Muscle of leg (tissue), 11 donors: ENCODE data around the gene DMWD. TPM values are rescaled to one million over a fixed set of nuclear protein-coding genes. Genes with fewer than 3 reads are reported as not detected.
A peak's percentile ranks its signal among the peaks of the same experiment; 100 is the strongest.

ENCODE experiments used
- DNase-seq: peaks from one replicate; pipeline ENCODE4 v3.0.0; 2013
- H3K27ac ChIP-seq: one replicate; pipeline ENCODE4 v1.5.1; 2013; ENCODE audit warnings: mild to moderate bottlenecking, low read length, control low read depth
- H3K27me3 ChIP-seq: one replicate; pipeline ENCODE4 v1.6.1; 2013; ENCODE audit warnings: low read length; ENCODE audit not compliant: control insufficient read depth, insufficient read depth
- H3K36me3 ChIP-seq: one replicate; pipeline ENCODE4 v1.6.1; 2013; ENCODE audit warnings: low read length; ENCODE audit not compliant: control insufficient read depth, insufficient read depth
- H3K4me1 ChIP-seq: one replicate; pipeline ENCODE4 v1.6.1; 2013; ENCODE audit warnings: low read length; ENCODE audit not compliant: control insufficient read depth, insufficient read depth
- H3K4me3 ChIP-seq: one replicate; pipeline ENCODE4 v1.5.1; 2013; ENCODE audit warnings: low read length, control low read depth
- H3K9me3 ChIP-seq: replicated peaks from 2 replicates; pipeline ENCODE4 v1.6.1; 2013; ENCODE audit warnings: low read depth, low read length; ENCODE audit not compliant: control insufficient read depth
- WGBS: methylation state at CpG from one replicate; pipeline ENCODE4 v1.1.5; 2013; ENCODE audit warnings: missing lambda C conversion rate; ENCODE audit not compliant: insufficient coverage; 5-methylcytosine and 5-hydroxymethylcytosine counted together
- polyA plus RNA-seq, 8 donors: library from polyadenylated mRNA; unstranded; fragments of 120-200 nt; gene quantifications; one replicate each; pipeline versions ENCODE4 v1.2.1 to v1.2.3, GENCODE V29; 2013; ENCODE audit warnings: inconsistent platforms in 1 of 8, low replicate concordance in 1 of 8; ENCODE audit not compliant: insufficient read length in 8 of 8, insufficient read depth in 1 of 8
- total RNA-seq: library from RNA; stranded (reverse); fragments of 120-200 nt; gene quantifications from one replicate; pipeline ENCODE4 v1.2.4, GENCODE V29; 2013

DMWD gene
- total and polyA plus RNA-seq, 9 donors: 29.1 to 57.1 (median 44.4) TPM

DNA sequence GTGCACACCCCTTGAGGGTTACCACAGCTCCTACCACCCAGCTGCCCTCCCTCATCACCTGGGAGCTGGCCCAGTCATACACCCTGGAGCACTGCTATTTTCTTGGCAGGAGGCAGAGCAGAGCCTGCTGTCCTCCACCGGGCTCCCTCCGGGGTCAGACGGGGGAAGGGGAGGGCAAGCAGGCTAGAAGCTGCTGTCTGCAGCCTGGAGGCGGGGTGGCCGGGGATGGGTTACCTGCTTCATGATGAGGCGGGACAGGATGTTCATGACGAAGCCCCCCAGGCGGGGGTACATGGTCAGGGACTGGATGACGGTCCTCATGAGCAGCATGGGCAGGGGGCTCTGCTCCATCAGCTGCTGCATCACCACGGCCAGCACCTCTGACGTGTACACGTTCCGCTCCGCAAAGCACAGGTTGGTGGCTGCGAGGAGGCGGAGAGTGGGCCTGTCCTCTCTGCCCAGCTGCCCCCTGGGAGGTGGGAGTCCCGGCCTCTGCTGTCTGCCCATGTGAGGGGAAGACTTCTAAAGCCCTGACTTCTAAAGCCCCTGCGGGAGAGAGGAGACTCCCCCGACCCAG, 25.2 kb upstream of the DMWD start:
- Histone ChIP-seq H3K27ac (no peak overlapping the region), H3K36me3 (peaks cover 38% of the 10 kb centered on the region), H3K9me3 (no peaks in the 10 kb centered on the region), H3K4me3 (no peak overlapping the region), H3K27me3 (no peaks in the 10 kb centered on the region), H3K4me1 (peaks cover 28% of the 10 kb centered on the region)
- whole genome bisulfite sequencing: 69% methylated on average over 18 of the region's 19 CpGs
- peak; percentile 33 for DNase-seq

GRCh38 chr19:45817010-45817724, 24.5 kb upstream of the DMWD start:
- H3K9me3 ChIP-seq: no peaks in the 10 kb centered on the region
- peak overlapping the region; percentile 62 for H3K27ac ChIP-seq
- peaks cover 28% of the 10 kb centered on the region for H3K4me1 ChIP-seq
- DNase-seq: peak; percentile 95
- H3K4me3 ChIP-seq: no peak overlapping the region
- WGBS: 25% methylated on average over 14 of the region's 24 CpGs
- H3K36me3 ChIP-seq: peaks cover 31% of the 10 kb centered on the region
- no peaks in the 10 kb centered on the region for H3K27me3 ChIP-seq

GRCh38 chr19:45816236-45817009, 23.8 kb upstream of the DMWD start:
- Histone ChIP-seq H3K4me1 (peaks cover 28% of the 10 kb centered on the region), H3K27me3 (no peaks in the 10 kb centered on the region), H3K27ac (peak overlapping the region; percentile 59), H3K36me3 (peaks cover 26% of the 10 kb centered on the region), H3K4me3 (peak overlapping the region; percentile 52), H3K9me3 (no peaks in the 10 kb centered on the region)
- WGBS: 71% methylated on average over 4 of the region's 18 CpGs
- peak; percentile 40 for DNase-seq

DNA sequence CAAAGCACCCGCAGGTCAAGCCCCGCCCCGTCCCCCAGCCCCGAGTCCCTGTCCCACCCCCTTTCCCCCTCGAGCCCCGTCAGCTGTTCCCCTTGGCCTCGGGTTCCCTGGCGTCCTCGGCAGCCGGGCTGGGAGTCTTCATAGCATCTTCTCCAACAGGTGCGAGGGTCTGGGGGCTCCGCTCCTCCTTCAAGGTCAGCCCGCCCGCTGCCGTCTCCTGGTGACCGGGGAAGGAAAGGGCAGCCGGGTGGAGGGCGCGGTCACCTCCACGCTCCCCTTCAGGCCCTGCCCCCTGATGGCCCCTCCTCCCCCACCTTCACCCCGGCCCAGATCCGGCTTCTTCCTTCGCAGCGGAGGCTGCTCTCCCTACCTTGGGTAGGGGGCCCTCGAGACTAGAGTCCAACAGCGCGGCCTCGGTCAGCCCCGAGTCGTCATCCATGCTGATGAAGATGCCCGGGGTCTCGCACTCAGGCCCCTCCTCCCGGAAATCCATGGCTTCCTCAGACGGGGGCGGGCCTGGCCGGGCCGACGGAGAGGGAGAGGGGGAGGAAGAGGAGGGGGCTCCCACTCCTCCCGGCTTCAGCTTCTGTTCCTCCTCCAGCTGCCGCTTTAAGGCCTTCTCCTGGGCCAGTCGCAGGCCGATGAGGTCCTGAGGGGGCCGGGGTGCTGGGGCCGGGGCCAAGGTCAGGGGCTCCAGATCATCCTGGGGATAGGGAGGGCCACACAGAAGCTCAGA, 23.0 kb upstream of the DMWD start:
- under 1% methylated on average over 20 of the region's 44 CpGs for WGBS
- peak overlapping the region; percentile 59 for H3K27ac ChIP-seq

GRCh38 chr19:45814851-45815480, 22.3 kb upstream of the DMWD start, which contains the start of gene RSPH6A:
RSPH6A (minus strand) TSS chr19:45815308; CDS start chr19:45815176, 132 bp downstream.
- WGBS: 13% methylated on average over 40 of the region's 40 CpGs

More for the DNA sequence above, 23.0 kb upstream of the DMWD start:
- Histone ChIP-seq H3K9me3 (no peaks in the 10 kb centered on the region), H3K27me3 (no peaks in the 10 kb centered on the region), H3K4me1 (peaks cover 28% of the 10 kb centered on the region), H3K4me3 (peak overlapping the region; percentile 52), H3K36me3 (peaks cover 18% of the 10 kb centered on the region)
- DNase-seq: peak; percentile 81

DNA sequence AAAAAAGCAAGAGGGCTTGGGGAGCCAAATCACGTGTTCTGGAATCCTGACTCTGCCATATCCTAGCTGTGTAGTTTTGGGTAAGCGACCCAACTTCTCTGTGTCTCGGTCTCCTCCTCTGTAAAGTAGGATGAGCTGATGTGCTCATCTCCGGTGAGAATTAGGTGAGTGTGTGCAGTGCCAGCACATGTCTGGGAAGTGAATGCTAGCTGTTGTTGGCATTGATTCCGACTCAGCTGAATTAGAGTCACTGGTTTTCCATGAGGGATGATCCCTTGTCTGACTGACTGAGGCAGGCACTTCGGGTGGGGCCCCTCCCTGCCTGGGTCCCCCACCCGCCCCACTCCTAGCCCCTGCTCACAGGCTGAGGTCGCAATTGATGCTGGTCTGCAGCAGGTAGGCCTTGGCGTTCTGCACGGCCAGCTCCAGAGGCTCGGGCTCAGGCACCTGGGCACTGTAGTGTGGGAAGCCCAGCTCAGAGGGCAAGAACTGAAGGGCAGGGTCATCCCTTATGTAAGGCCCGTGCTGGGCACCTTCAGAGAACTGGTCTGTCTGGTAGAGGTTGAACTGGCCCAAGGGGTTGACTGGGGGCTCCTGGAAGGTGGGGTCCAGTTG, 21.6 kb upstream of the DMWD start:
- WGBS: 77% methylated on average over 7 of the region's 12 CpGs
- peaks cover 5% of the 10 kb centered on the region for H3K36me3 ChIP-seq

More at GRCh38 chr19:45814851-45815480, 22.3 kb upstream of the DMWD start, which contains the start of gene RSPH6A:
- DNase-seq: no peak
- Histone ChIP-seq H3K9me3 (no peaks in the 10 kb centered on the region), H3K4me1 (peaks cover 28% of the 10 kb centered on the region), H3K4me3 (peak within 1 kb of the TSS; percentile 52), H3K27me3 (no peaks in the 10 kb centered on the region), H3K36me3 (peaks cover 12% of the 10 kb centered on the region), H3K27ac (peak within 1 kb of the TSS; percentile 59)

DNA sequence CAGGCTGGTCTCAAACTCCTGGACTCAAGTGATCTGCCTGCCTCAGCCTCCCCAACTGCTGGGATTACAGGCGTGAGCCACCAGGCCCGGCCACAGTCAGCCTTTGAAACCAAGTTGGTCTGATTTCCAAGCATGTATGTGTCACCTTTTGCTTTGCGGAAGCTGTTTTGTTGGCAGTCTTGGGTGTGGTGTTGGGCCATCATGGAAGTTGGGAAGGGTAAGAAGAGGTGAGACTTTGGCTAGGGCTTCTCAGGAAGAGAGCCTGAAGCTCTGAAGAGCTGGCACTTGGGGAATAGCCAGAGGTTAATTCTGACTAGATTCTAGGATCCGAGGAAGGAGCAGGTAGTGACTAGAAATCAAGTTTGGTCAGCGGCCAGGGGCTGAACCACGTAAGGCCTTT, 19.7 kb upstream of the DMWD start:
- no peak for DNase-seq
- no peaks in the 10 kb centered on the region for H3K36me3 ChIP-seq
- no peaks in the 10 kb centered on the region for H3K27me3 ChIP-seq
- H3K4me3 ChIP-seq: no peak overlapping the region
- no peak overlapping the region for H3K27ac ChIP-seq
- H3K4me1 ChIP-seq: peaks cover 32% of the 10 kb centered on the region
- no peaks in the 10 kb centered on the region for H3K9me3 ChIP-seq
- WGBS: 80% methylated on average over 5 of the region's 6 CpGs

More for the DNA sequence above, 21.6 kb upstream of the DMWD start:
- Histone ChIP-seq H3K4me1 (peaks cover 32% of the 10 kb centered on the region), H3K27ac (no peak overlapping the region), H3K27me3 (no peaks in the 10 kb centered on the region), H3K9me3 (no peaks in the 10 kb centered on the region), H3K4me3 (no peak overlapping the region)
- peak; percentile 32 for DNase-seq

DNA sequence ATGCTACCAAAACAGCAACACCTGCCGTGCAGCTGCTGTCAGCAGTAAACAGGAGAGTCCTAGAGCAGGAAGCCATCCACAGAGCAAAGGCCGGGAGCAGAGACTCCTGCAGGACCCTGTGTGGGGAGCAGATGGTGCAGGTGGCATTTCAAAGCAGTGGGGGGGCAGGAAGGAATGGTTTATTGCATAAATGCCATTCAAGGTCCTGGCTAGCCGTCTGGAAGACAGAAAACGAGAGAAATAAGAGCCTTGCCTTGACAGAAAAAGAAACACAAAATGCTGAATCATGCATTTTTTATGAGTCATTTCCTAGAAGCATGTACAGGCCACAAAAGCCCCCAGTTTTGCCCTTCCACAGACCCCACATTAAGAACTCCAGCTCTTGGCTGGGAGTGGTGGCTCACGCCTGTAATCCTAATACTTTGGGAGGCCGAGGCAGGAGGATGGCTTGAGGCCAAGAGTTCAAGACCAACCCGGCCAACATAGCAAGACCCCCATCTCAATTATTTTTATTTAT, 17.1 kb upstream of the DMWD start:
- WGBS: 9% methylated on average over 3 of the region's 7 CpGs
- Histone ChIP-seq H3K4me3 (no peak overlapping the region), H3K9me3 (no peaks in the 10 kb centered on the region), H3K36me3 (no peaks in the 10 kb centered on the region), H3K27me3 (no peaks in the 10 kb centered on the region), H3K4me1 (peaks cover 10% of the 10 kb centered on the region), H3K27ac (no peak overlapping the region)
- DNase-seq: no peak

GRCh38 chr19:45805719-45806118, 13.1 kb upstream of the DMWD start:
- H3K9me3 ChIP-seq: no peaks in the 10 kb centered on the region
- peaks cover 4% of the 10 kb centered on the region for H3K4me1 ChIP-seq
- no peaks in the 10 kb centered on the region for H3K36me3 ChIP-seq
- no peak for DNase-seq
- H3K27ac ChIP-seq: no peak overlapping the region
- H3K4me3 ChIP-seq: no peak overlapping the region
- peaks cover 2% of the 10 kb centered on the region for H3K27me3 ChIP-seq
